Measurements from ENCODE around the gene THSD4.

The THSD4 gene

GRCh38 chr15:71577071-71577470, 461.8 kb downstream of the THSD4 start:
- Histone ChIP-seq H3K9ac (no peak overlapping the region), H3K4me2 (no peak overlapping the region), H3K36me3 (no peaks in the 10 kb centered on the region), H3K27me3 (no peaks in the 10 kb centered on the region), H3K9me3 (replicated peaks in 1 of 11) (no peaks in the 10 kb centered on the region), H3K27ac (no peak overlapping the region), H4K20me1 (no peaks in the 10 kb centered on the region), H3K4me1 (no peaks in the 10 kb centered on the region), H3K4me3 (no peak overlapping the region)
- no peak for TF ChIP-seq Cebpa-rat (IDR thresholded peaks at IDR 0.05)

- H3K27me3 ChIP-seq = no peaks in the 10 kb centered on the region
- TF ChIP-seq Cebpa-rat (IDR thresholded peaks at IDR 0.05) = no peak
- H3K9ac ChIP-seq = no peak overlapping the region
- H3K27ac ChIP-seq = no peak overlapping the region
- no peaks in the 10 kb centered on the region for H3K36me3 ChIP-seq
- no peaks in the 10 kb centered on the region for H4K20me1 ChIP-seq
- no peak overlapping the region for H3K4me3 ChIP-seq
- H3K9me3 ChIP-seq (replicated peaks in 1 of 11) = peaks cover 13 to 16% (median 15%) of the 10 kb centered on the region in 11 experiments
- H3K4me1 ChIP-seq = no peaks in the 10 kb centered on the region
- H3K4me2 ChIP-seq = no peak overlapping the region
These were observed 466.2 kb downstream of the THSD4 start for GRCh38 chr15:71581398-71581930.

GRCh38 chr15:71585159-71585558, 469.9 kb downstream of the THSD4 start:
- Histone ChIP-seq H3K27me3 (no peaks in the 10 kb centered on the region), H3K4me3 (no peak overlapping the region), H4K20me1 (no peaks in the 10 kb centered on the region), H3K4me1 (no peaks in the 10 kb centered on the region), H3K27ac (no peak overlapping the region), H3K4me2 (no peak overlapping the region), H3K9me3 (replicated peaks in 1 of 11) (peaks cover 17 to 21% (median 19%) of the 10 kb centered on the region in 11 experiments), H3K36me3 (no peaks in the 10 kb centered on the region), H3K9ac (no peak overlapping the region)
- no peak for TF ChIP-seq Cebpa-rat (IDR thresholded peaks at IDR 0.05)

GRCh38 chr15:71586463-71586862, 471.2 kb downstream of the THSD4 start:
- Histone ChIP-seq H3K9me3 (replicated peaks in 1 of 11) (peaks cover 17 to 21% (median 19%) of the 10 kb centered on the region in 11 experiments), H3K4me3 (no peak overlapping the region), H4K20me1 (no peaks in the 10 kb centered on the region), H3K36me3 (no peaks in the 10 kb centered on the region), H3K27ac (no peak overlapping the region), H3K4me1 (no peaks in the 10 kb centered on the region), H3K9ac (no peak overlapping the region), H3K4me2 (no peak overlapping the region), H3K27me3 (no peaks in the 10 kb centered on the region)
- TF ChIP-seq Cebpa-rat (IDR thresholded peaks at IDR 0.05) = no peak

- H3K27me3 ChIP-seq = no peaks in the 10 kb centered on the region
- no peak overlapping the region for H3K4me2 ChIP-seq
- H4K20me1 ChIP-seq = no peaks in the 10 kb centered on the region
- H3K27ac ChIP-seq = no peak overlapping the region
- peaks cover 17 to 21% (median 19%) of the 10 kb centered on the region in 11 experiments for H3K9me3 ChIP-seq (replicated peaks in 1 of 11)
- no peak overlapping the region for H3K9ac ChIP-seq
- no peaks in the 10 kb centered on the region for H3K36me3 ChIP-seq
- no peak overlapping the region for H3K4me3 ChIP-seq
- H3K4me1 ChIP-seq = no peaks in the 10 kb centered on the region
- no peak for TF ChIP-seq Cebpa-rat (IDR thresholded peaks at IDR 0.05)
These were observed 473.5 kb downstream of the THSD4 start for GRCh38 chr15:71588746-71589145.

- no peaks in the 10 kb centered on the region for H3K27me3 ChIP-seq
These were observed 475.8 kb downstream of the THSD4 start for GRCh38 chr15:71591057-71591456.

GRCh38 chr15:71592203-71592602, 476.9 kb downstream of the THSD4 start:
- no peak overlapping the region for H3K27ac ChIP-seq
- H3K9ac ChIP-seq = no peak overlapping the region
- H3K27me3 ChIP-seq = no peaks in the 10 kb centered on the region
- H4K20me1 ChIP-seq = no peaks in the 10 kb centered on the region
- H3K36me3 ChIP-seq = no peaks in the 10 kb centered on the region
- no peak overlapping the region for H3K4me2 ChIP-seq
- no peak for TF ChIP-seq Cebpa-rat (IDR thresholded peaks at IDR 0.05)
- no peaks in the 10 kb centered on the region for H3K4me1 ChIP-seq
- H3K4me3 ChIP-seq = no peak overlapping the region
- H3K9me3 ChIP-seq (replicated peaks in 1 of 11) = peaks cover 16 to 24% (median 18%) of the 10 kb centered on the region in 11 experiments; a peak in 21 of 22 replicates

More at GRCh38 chr15:71591057-71591456, 475.8 kb downstream of the THSD4 start:
- H3K27ac ChIP-seq = no peak overlapping the region
- H3K4me1 ChIP-seq = no peaks in the 10 kb centered on the region
- H3K4me2 ChIP-seq = no peak overlapping the region
- peaks cover 23 to 29% (median 26%) of the 10 kb centered on the region in 11 experiments for H3K9me3 ChIP-seq (replicated peaks in 1 of 11)
- H3K4me3 ChIP-seq = no peak overlapping the region
- no peak overlapping the region for H3K9ac ChIP-seq
- no peaks in the 10 kb centered on the region for H3K36me3 ChIP-seq
- TF ChIP-seq Cebpa-rat (IDR thresholded peaks at IDR 0.05) = no peak
- no peaks in the 10 kb centered on the region for H4K20me1 ChIP-seq

- Histone ChIP-seq H3K4me1 (no peaks in the 10 kb centered on the region), H4K20me1 (no peaks in the 10 kb centered on the region), H3K4me3 (no peak overlapping the region), H3K9ac (no peak overlapping the region), H3K4me2 (no peak overlapping the region), H3K36me3 (no peaks in the 10 kb centered on the region), H3K27ac (no peak overlapping the region), H3K9me3 (replicated peaks in 1 of 11) (peaks cover 16 to 24% (median 18%) of the 10 kb centered on the region in 11 experiments; a peak in 21 of 22 replicates), H3K27me3 (no peaks in the 10 kb centered on the region)
- no peak for TF ChIP-seq Cebpa-rat (IDR thresholded peaks at IDR 0.05)
These were observed 480.7 kb downstream of the THSD4 start for GRCh38 chr15:71595846-71596553.

GRCh38 chr15:71596672-71597071, 481.4 kb downstream of the THSD4 start:
- H4K20me1 ChIP-seq = no peaks in the 10 kb centered on the region
- no peak for TF ChIP-seq Cebpa-rat (IDR thresholded peaks at IDR 0.05)
- H3K9me3 ChIP-seq (replicated peaks in 1 of 11) = peaks cover 16 to 24% (median 18%) of the 10 kb centered on the region in 11 experiments; a peak in 21 of 22 replicates
- H3K4me3 ChIP-seq = no peak overlapping the region
- H3K27me3 ChIP-seq = no peaks in the 10 kb centered on the region
- H3K4me1 ChIP-seq = no peaks in the 10 kb centered on the region
- no peak overlapping the region for H3K4me2 ChIP-seq
- H3K9ac ChIP-seq = no peak overlapping the region
- no peaks in the 10 kb centered on the region for H3K36me3 ChIP-seq
- H3K27ac ChIP-seq = no peak overlapping the region

GRCh38 chr15:71597126-71597525, 481.9 kb downstream of the THSD4 start:
- no peak overlapping the region for H3K4me3 ChIP-seq

More at GRCh38 chr15:71597126-71597525, 481.9 kb downstream of the THSD4 start:
- no peaks in the 10 kb centered on the region for H3K27me3 ChIP-seq
- H3K9ac ChIP-seq = no peak overlapping the region
- peaks cover 16 to 24% (median 18%) of the 10 kb centered on the region in 11 experiments; a peak in 21 of 22 replicates for H3K9me3 ChIP-seq (replicated peaks in 1 of 11)
- H3K4me2 ChIP-seq = no peak overlapping the region
- TF ChIP-seq Cebpa-rat (IDR thresholded peaks at IDR 0.05) = no peak
- H3K27ac ChIP-seq = no peak overlapping the region
- H3K36me3 ChIP-seq = no peaks in the 10 kb centered on the region
- H3K4me1 ChIP-seq = no peaks in the 10 kb centered on the region
- H4K20me1 ChIP-seq = no peaks in the 10 kb centered on the region
